Endodermal cell (in vitro differentiated cells): ENCODE results near the gene CST9L. TPM values are rescaled to one million over a fixed set of nuclear protein-coding genes. Genes with fewer than 3 reads are reported as not detected.

ENCODE experiments used
- DNase-seq: peaks from one replicate; pipeline ENCODE4 v3.0.0-alpha.2; 2017
- H3K27ac ChIP-seq: 2 replicates; pipeline ENCODE4 v1.5.1; 2013; ENCODE audit warnings: mild to moderate bottlenecking, low read depth, low read length, moderate library complexity
- H3K27me3 ChIP-seq: 2 replicates; pipeline ENCODE4 v1.6.1; 2013; ENCODE audit warnings: mild to moderate bottlenecking, low read length, moderate library complexity; ENCODE audit not compliant: insufficient read depth, control insufficient read depth, poor library complexity, severe bottlenecking
- H3K36me3 ChIP-seq: 2 replicates; pipeline ENCODE4 v1.7.0; 2013; ENCODE audit warnings: mild to moderate bottlenecking, low read length, moderate library complexity; ENCODE audit not compliant: control insufficient read depth, insufficient read depth
- H3K4me1 ChIP-seq: one replicate; pipeline ENCODE4 v1.7.0; 2013; ENCODE audit warnings: low read length; ENCODE audit not compliant: control insufficient read depth, insufficient read depth
- H3K4me3 ChIP-seq: 2 replicates; pipeline ENCODE4 v1.5.1; 2013; ENCODE audit warnings: mild to moderate bottlenecking, low read length, moderate library complexity
- H3K9ac ChIP-seq: 2 replicates; pipeline ENCODE4 v1.6.1; 2013; ENCODE audit warnings: mild to moderate bottlenecking, low read length, moderate library complexity; ENCODE audit not compliant: poor library complexity, severe bottlenecking; ENCODE audit errors: extremely low read depth
- H3K9me3 ChIP-seq: 2 replicates; pipeline ENCODE4 v1.6.1; 2013; ENCODE audit warnings: mild to moderate bottlenecking, low read length, moderate library complexity; ENCODE audit not compliant: control insufficient read depth
- H3K27ac Mint-ChIP-seq: 2 replicates; pipeline ENCODE4 v1.8.0; 2020; ENCODE audit warnings: mixed read lengths
- H3K27me3 Mint-ChIP-seq: 2 replicates; pipeline ENCODE4 v1.8.0; 2021; ENCODE audit warnings: mild to moderate bottlenecking, mixed read lengths; ENCODE audit not compliant: insufficient read depth
- H3K36me3 Mint-ChIP-seq: 2 replicates; pipeline ENCODE4 v1.8.0; 2020; ENCODE audit warnings: low read depth, mixed read lengths
- H3K4me1 Mint-ChIP-seq: 2 replicates; pipeline ENCODE4 v1.8.0; 2020; ENCODE audit warnings: mixed read lengths
- H3K4me3 Mint-ChIP-seq: 2 replicates; pipeline ENCODE4 v1.8.0; 2020; ENCODE audit warnings: mild to moderate bottlenecking, moderate library complexity, mixed read lengths
- H3K9me3 Mint-ChIP-seq: 2 replicates; pipeline ENCODE4 v1.8.0; 2020; ENCODE audit warnings: mild to moderate bottlenecking, mixed read lengths
- CTCF ChIP-seq: fragments of 200-600 bp; sonication (generic); conservative IDR thresholded peaks from 2 replicates; pipeline ENCODE4 v1.5.0; 2021; ENCODE audit warnings: antibody characterized with exemption, mild to moderate bottlenecking
- WGBS, 2 experiments: methylation state at CpG; one replicate each; pipeline versions ENCODE4 v1.1.5 to v1.1.7; 2013; ENCODE audit warnings: missing lambda C conversion rate in 2 of 2, mixed read lengths in 1 of 2; ENCODE audit not compliant: insufficient coverage in 1 of 2, insufficient read length in 1 of 2; 5-methylcytosine and 5-hydroxymethylcytosine counted together
- total RNA-seq, 2 donors: library from RNA; stranded (reverse); fragmentation: NEBNext Ultra II Directional in 1 of 2; extraction: Animal tissue kit (Norgen Biotek cat#: 25700) in 1 of 2; gene quantifications; 2 replicates in 1 of 2; 3 replicates in 1 of 2; pipeline ENCODE4 v1.2.1, GENCODE V29; 2021

Gene CST9L
- total RNA-seq, 2 donors from 2014 or later, result not detected

GRCh38 chr20:23602241-23602640, 34.0 kb upstream of the CST9L start:
- H3K4me1 ChIP-seq, result no peaks in the 10 kb centered on the region
- H3K27ac ChIP-seq, result no peak overlapping the region
- H3K27me3 ChIP-seq, result no peaks in the 10 kb centered on the region
- H3K27ac Mint-ChIP-seq, result no peak overlapping the region
- DNase-seq, result no peak
- no peaks in the 10 kb centered on the region for H3K36me3 Mint-ChIP-seq
- H3K27me3 Mint-ChIP-seq, result peaks cover 3% of the 10 kb centered on the region
- no peak overlapping the region for H3K4me3 Mint-ChIP-seq
- no peaks in the 10 kb centered on the region for H3K9me3 Mint-ChIP-seq
- no peak overlapping the region for H3K9ac ChIP-seq
- H3K4me3 ChIP-seq, result no peak overlapping the region
- 91% methylated on average over 2 of the region's 2 CpGs; no CpG with 5 or more reads in 1 of the 2 experiments for WGBS, 2 experiments
- no peak for TF ChIP-seq CTCF
- H3K9me3 ChIP-seq, result no peaks in the 10 kb centered on the region
- no peaks in the 10 kb centered on the region for H3K36me3 ChIP-seq
- H3K4me1 Mint-ChIP-seq, result no peaks in the 10 kb centered on the region

GRCh38 chr20:23601715-23602114, 33.4 kb upstream of the CST9L start:
- Mint-ChIP-seq H3K27me3 (peaks cover 3% of the 10 kb centered on the region), H3K4me1 (no peaks in the 10 kb centered on the region), H3K9me3 (no peaks in the 10 kb centered on the region), H3K36me3 (no peaks in the 10 kb centered on the region), H3K27ac (no peak overlapping the region), H3K4me3 (no peak overlapping the region)
- Histone ChIP-seq H3K9ac (no peak overlapping the region), H3K36me3 (no peaks in the 10 kb centered on the region), H3K4me1 (no peaks in the 10 kb centered on the region), H3K27ac (no peak overlapping the region), H3K9me3 (no peaks in the 10 kb centered on the region), H3K27me3 (no peaks in the 10 kb centered on the region), H3K4me3 (no peak overlapping the region)
- no peak for DNase-seq
- WGBS, 2 experiments, result 78 to 93% methylated on average over 3 to 4 of the region's 4 CpGs
- no peak for TF ChIP-seq CTCF

- no peak for DNase-seq
- Histone ChIP-seq H3K4me1 (no peaks in the 10 kb centered on the region), H3K9ac (no peak overlapping the region), H3K4me3 (no peak overlapping the region), H3K27ac (no peak overlapping the region), H3K36me3 (no peaks in the 10 kb centered on the region), H3K27me3 (no peaks in the 10 kb centered on the region), H3K9me3 (no peaks in the 10 kb centered on the region)
- Mint-ChIP-seq H3K27ac (no peak overlapping the region), H3K9me3 (peaks cover 3% of the 10 kb centered on the region), H3K36me3 (no peaks in the 10 kb centered on the region), H3K27me3 (no peaks in the 10 kb centered on the region), H3K4me1 (peaks cover 2% of the 10 kb centered on the region), H3K4me3 (no peak overlapping the region)
- no peak for TF ChIP-seq CTCF
Measured at GRCh38 chr20:23598481-23598880, 30.2 kb upstream of the CST9L start.
